Measurements from ENCODE around the gene RBP7. TPM values are rescaled to one million over a fixed set of nuclear protein-coding genes. Genes with fewer than 3 reads are reported as not detected.

The RBP7 gene
- total and polyA plus RNA-seq, 2 of the 4 experiments (the other 2 are of a cell fraction): 0.17 TPM; not detected in 1

DNA sequence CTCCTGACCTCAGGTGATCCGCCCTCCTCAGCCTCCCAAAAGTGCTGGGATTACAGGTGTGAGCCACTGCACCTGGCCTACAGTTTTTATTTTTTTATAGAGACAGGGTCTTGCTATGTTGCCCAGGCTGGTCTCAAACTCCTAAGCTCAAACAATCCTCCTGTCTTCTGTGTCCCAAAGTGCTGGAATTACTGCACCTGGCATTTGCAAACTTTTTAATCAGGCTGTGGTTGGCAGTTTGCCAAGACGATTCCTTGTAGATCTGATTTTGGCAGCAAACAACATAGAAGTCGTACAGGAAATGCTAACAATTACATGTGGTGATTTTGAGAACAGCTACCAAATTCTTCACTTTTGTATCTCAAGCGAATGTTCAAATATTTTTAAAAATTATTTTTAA is 10.1 kb downstream of the RBP7 start:
- Histone ChIP-seq H3K14ac (replicated peaks; ENCODE audit: low read depth, low read length) (no peak overlapping the region), H3K4me3 (ENCODE audit: insufficient read depth, low read depth, low read length) (no peak overlapping the region), H2BK20ac (ENCODE audit: low read depth, low read length) (no peak overlapping the region), H2BK15ac (ENCODE audit: low read depth, low read length) (no peak overlapping the region), H2BK5ac (ENCODE audit: low read depth, low read length, poor library complexity, severe bottlenecking) (no peak overlapping the region), H3K56ac (ENCODE audit: extremely low read depth, insufficient read depth, low read length) (no peak overlapping the region), H3K9me1 (ENCODE audit: insufficient read depth, low read length) (no peaks in the 10 kb centered on the region), H4K91ac (ENCODE audit: insufficient read depth, low read depth, low read length) (no peak overlapping the region), H3K9ac (ENCODE audit: low read depth, low read length) (no peak overlapping the region), H2BK120ac (ENCODE audit: low read depth, low read length) (no peak overlapping the region), H3K27me3 (ENCODE audit: control insufficient read depth, insufficient read depth, low read length) (peaks cover 4% of the 10 kb centered on the region), H4K20me1 (ENCODE audit: insufficient read depth, low read length) (no peaks in the 10 kb centered on the region), H3K27ac (ENCODE audit: insufficient read depth, low read length) (no peak overlapping the region), H3K9me3 (ENCODE audit: control insufficient read depth, insufficient read depth, low read length) (no peaks in the 10 kb centered on the region), H3K18ac (ENCODE audit: low read depth, low read length) (no peak overlapping the region), H2AK9ac (replicated peaks; ENCODE audit: low read depth, low read length, poor library complexity) (no peak overlapping the region), H3K4ac (ENCODE audit: low read depth, low read length) (no peak overlapping the region), H4K8ac (ENCODE audit: low read depth in 2 of 2, low read length in 2 of 2) (no peak overlapping the region), H3K4me1 (ENCODE audit: control insufficient read depth, insufficient read depth, low read length) (no peaks in the 10 kb centered on the region), H3K4me2 (ENCODE audit: low read depth, low read length) (no peak overlapping the region), H3K23ac (ENCODE audit: low read depth, low read length) (no peak overlapping the region), H3K79me1 (ENCODE audit: low read depth in 1 of 2, low read length in 2 of 2) (no peaks in the 10 kb centered on the region), H2AFZ (replicated peaks; ENCODE audit: low read length, poor library complexity) (no peak overlapping the region), H3K36me3 (ENCODE audit: control insufficient read depth, insufficient read depth, low read length) (no peaks in the 10 kb centered on the region), H2AK5ac (ENCODE audit: low read depth, low read length) (no peak overlapping the region), H4K5ac (ENCODE audit: low read depth, low read length) (no peak overlapping the region)
- in situ Hi-C loops (cut with MboI; ENCODE audit: low sequenced_read_pairs) (no loop called here), intact Hi-C loops (cut with micrococcal nuclease) (no loop called here), dilution Hi-C loops (cut with HindIII; ENCODE audit: low sequenced_read_pairs, unreplicated experiment) (no loop called here)
- ChIA-PET POLR2A (ENCODE audit: unreplicated experiment) (no interaction called here), CTCF (no interaction called here)
- no CpG with 5 or more reads among the region's 4 CpGs for WGBS, 2 experiments (ENCODE audit: extremely low coverage in 2 of 2, insufficient read length in 1 of 2)
- ATAC-seq (ENCODE audit: low read depth): no peak
- no peak for TF ChIP-seq ELK1 (IDR thresholded peaks at IDR 0.05; ENCODE audit: borderline replicate concordance, low read depth, low read length)
- no peak for TF ChIP-seq CEBPB (IDR thresholded peaks at IDR 0.05; ENCODE audit: low read depth, low read length)
- TF ChIP-seq MXI1 (IDR thresholded peaks at IDR 0.05; ENCODE audit: borderline replicate concordance, low read depth, low read length): no peak
- no peak for TF ChIP-seq MAFK (IDR thresholded peaks at IDR 0.05; ENCODE audit: low read depth, low read length)
- TF ChIP-seq CHD1 (IDR thresholded peaks at IDR 0.05; ENCODE audit: low read depth, low read length): no peak
- TF ChIP-seq BHLHE40 (IDR thresholded peaks at IDR 0.05; ENCODE audit: low read depth, low read length): no peak
- no peak for TF ChIP-seq FOS (IDR thresholded peaks at IDR 0.05; ENCODE audit: low read depth, low read length)
- DNase-seq: no peak
- no TSS peak for BruUV-seq (replicated peaks)
